Iris pigment epithelial cell (primary cell): ENCODE data around the gene ZNF33A.
A peak's percentile ranks its signal among the peaks of the same experiment; 100 is the strongest.
"Not testable (repeated sequence)": the region's sequence is repeated elsewhere in the genome, so short reads cannot be mapped to it uniquely, and the experiment has no call there.

Experiments used
- DNase-seq: peaks from one replicate; pipeline ENCODE4 v3.0.0-alpha.2; 2011; ENCODE audit warnings: low read depth

Gene ZNF33A

DNA sequence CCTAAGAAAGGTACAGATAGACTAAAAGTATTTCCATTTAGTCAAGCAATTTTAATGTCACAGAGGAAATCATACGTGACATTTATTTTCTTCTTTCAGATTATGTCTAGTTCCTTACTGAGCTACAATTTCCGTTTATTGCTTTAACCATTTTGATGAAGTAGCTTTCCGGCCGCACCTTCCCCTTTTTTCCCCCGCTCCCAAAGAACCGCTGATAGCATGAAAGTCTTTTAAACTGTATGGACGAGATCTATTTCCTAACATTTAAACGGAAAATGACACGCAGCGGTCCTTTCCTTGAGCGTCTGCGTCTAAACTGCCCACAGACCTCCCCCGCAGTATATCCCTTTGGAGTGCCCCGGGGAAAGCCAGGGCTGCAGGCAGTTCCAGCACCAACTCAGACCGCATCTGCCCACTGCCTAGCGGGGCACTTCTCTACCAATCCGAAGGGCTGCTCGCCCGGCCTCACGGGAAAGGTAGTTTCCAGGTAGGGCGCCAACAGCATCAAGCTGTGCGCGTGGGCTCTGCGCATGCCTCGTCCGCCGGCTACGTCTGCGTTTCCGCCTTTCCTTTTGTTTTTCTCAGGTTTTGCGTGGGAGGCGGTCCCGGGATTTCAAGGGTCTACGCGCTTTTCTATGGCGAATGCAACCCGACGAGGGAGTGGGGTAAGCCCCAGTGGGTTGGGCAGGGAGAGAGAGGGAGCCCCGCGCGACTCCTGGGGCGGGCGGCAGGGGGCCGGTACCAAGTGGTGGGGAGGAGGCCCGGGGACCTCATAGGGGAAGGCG is at the start of gene ZNF33A:
Gene ZNF33A (plus strand): TSS at position 557 of the 785 bp plus-strand sequence. CDS start 1,667 bp downstream, outside the sequence.
- DNase-seq, result peak; percentile 91

GRCh38 chr10:37965006-37965405 is 45.5 kb upstream of the ZNF33A start:
- DNase-seq, result no peak

- DNase-seq, result no peak
Observed at GRCh38 chr10:37972396-37972795, 38.1 kb upstream of the ZNF33A start.

DNA sequence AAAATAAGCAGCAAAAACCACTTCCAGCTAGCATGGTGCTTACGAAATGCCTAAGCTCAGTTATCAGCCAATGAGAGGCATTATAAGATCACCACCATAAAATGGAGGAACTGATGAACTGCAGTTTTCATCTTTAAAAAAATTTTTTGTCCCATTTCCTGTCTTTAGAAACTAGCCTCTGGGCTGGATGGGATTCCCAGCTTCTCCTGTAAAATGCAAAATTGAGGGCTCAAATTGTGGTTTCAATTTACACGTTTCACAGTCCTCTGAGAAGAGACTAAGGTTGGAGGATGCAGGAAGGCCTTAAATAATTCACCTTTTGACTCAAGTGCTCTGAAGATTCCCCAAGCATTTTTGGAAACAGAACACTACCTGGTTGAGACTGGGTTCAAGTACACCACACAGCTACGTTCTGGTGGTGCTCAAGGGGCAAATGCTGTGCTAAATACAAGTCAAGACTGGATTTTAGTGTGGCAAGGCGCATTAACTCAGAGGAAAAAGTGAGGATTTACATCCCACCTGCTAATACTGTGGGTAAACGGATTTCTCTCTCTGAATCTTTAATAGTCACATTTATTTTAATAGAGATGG is 35.0 kb upstream of the ZNF33A start:
- peak; percentile 22 for DNase-seq

DNA sequence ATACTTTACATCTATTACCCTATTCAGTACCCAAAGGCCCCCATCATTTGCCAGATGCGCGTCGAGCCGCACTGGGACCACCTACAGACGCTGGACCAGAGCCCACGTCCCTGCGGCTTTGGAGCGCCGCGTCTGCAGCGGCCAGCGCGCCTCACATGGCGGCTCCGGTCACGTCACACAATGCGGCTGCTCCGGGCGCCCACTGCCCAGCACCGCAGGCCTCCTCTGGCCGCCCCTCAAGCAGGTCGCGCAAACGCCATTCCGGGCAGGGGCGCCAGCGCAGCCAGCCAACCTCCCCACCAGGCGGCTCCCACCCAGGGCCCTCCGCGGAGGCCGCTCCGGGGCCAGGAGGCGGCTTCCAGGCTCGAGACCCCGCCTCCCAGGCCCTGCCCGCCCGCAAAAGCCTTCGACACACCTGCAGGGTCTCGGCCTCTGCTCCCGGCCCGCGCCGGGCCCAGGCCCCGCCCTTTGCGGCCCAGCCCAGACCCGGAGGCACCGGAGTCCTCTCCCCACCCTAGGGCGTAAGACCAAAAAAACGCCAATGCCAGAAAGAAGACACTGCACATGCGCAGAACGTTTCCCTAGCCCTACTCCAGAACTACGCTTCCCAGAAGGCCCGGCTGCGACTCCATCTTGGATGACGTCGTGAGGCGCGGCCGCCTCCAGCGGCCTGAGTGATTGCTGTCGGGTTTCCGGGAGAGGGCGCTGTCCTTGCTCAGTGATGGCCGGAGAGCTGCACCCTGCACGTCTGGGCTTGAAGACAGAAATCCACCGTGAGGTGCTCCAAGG is 34.2 kb upstream of the ZNF33A start, which contains the start of gene ZNF25:
Gene ZNF25 (minus strand): TSS at position 557 of the 789 bp plus-strand sequence. CDS start 4,925 bp downstream, outside the sequence.
- peak; percentile 97 for DNase-seq

DNA sequence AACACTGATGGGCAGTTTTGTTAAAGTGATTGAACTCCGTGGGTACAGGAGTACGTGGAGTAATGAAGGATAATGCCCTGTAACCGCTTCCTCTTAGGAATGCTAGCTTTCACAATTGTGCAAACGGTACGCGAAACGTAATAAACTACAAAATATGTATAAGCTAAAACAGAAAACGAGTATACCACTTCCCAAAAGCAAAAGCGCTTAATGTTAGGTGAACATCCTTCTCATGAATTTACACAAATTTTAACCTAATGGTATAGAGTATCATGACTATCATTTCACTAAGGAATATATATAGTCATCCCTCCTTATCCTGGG is 33.6 kb upstream of the ZNF33A start:
- DNase-seq, result no peak

- no peak for DNase-seq
Observed at GRCh38 chr10:37991655-37992054, 18.8 kb upstream of the ZNF33A start.

DNA sequence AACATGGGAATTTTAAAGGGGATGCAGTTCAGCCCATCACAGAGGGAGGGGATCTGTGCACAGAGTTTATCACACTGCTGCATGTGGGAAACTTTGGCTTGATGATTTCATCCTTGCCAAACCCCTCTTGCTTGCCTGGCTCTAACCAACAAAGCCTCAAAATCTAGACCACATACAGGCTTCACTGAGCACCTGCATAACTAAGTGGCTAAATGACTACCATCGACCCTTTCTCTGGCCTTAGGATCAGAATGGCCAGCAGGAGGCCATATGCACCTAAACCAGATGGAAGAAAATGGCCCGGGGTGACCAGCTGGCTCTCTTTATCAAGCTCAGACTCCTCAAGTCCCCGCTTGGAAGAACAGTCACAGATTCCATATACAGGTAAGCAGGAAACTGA is 18.4 kb upstream of the ZNF33A start:
- DNase-seq, result peak; percentile 6

DNA sequence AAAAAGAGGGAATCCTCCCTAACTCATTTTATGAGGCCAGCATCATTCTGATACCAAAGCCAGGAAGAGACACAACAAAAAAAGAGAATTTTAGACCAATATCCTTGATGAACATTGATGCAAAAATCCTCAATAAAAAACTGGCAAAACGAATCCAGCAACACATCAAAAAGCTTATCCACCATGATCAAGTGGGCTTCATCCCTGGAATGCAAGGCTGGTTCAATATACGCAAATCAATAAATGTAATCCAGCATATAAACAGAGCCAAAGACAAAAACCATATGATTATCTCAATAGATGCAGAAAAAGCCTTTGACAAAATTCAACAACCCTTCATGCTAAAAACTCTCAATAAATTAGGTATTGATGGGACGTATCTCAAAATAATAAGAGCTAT is 11.6 kb upstream of the ZNF33A start:
- not testable (repeated sequence) for DNase-seq

DNA sequence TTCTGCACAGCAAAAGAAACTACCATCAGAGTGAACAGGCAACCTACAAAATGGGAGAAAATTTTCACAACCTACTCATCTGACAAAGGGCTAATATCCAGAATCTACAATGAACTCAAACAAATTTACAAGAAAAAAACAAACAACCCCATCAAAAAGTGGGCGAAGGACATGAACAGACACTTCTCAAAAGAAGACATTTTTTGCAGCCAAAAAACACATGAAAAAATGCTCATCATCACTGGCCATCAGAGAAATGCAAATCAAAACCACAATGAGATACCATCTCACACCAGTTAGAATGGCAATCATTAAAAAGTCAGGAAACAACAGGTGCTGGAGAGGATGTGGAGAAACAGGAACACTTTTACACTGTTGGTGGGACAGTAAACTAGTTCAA is 10.0 kb upstream of the ZNF33A start:
- not testable (repeated sequence) for DNase-seq

DNA sequence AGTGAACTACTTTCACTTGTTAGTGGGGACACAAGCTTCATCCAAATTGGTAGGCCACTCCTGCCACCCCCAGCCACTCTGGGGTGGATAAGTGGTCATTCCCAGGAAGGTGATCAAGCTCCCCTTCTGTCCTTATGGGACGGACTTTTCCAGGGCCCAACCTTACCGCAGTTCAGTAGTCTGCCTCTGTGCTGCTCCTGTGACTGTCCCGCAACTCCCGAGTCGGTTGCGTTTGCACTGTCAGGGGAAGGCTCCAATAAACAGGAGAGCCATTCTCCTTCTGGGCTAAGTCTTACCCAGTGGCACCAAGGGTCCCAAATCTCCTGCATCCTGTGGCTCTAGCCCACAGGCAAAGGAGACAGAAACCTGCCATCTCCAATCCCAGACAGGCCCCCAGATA is 7.4 kb upstream of the ZNF33A start:
- DNase-seq, result no peak

DNA sequence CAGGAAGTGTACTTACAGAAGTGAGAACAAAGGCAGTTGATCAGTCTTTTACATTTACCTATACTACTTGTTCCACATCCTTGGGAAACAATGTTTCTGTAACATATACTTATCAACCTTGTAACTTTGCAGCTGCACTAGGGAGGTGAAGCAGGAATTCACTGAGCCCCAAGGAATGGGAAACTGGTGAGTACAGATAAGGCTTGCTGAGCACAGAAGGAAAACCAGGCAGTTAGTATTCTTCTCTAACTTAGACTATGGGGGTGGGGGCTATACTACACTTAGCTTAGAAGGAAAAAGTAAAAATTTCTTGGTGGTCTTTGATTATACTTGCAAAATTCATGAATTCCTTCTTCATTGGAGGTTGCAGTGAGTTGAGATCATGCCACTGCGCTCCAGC is 6.9 kb upstream of the ZNF33A start:
- DNase-seq, result no peak

- no peak for DNase-seq
Observed at GRCh38 chr10:38007551-38007950, 2.9 kb upstream of the ZNF33A start.

GRCh38 chr10:38007991-38008390 is 2.5 kb upstream of the ZNF33A start:
- no peak for DNase-seq

DNA sequence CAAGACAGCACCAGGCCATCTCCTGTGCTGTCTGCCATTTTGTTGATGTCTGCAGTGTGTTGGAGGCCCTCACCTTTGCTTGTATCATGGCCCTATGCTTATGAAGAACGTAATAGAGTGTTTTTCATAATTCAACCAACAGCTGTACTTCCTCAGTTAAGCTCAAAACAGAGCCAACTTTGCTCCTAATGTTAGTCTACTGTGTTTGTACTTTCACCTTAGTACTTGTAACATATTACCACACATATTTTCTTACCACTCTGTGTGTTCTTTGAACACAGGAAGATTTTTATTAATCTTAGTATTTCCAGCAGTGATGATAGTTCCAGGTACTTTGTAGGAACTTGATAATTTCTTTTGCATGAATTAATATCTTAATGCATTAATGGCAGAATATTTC is 5.9 kb downstream of the ZNF33A start:
- no peak for DNase-seq

GRCh38 chr10:38019124-38019523 is 8.6 kb downstream of the ZNF33A start:
- not testable (repeated sequence) for DNase-seq

DNA sequence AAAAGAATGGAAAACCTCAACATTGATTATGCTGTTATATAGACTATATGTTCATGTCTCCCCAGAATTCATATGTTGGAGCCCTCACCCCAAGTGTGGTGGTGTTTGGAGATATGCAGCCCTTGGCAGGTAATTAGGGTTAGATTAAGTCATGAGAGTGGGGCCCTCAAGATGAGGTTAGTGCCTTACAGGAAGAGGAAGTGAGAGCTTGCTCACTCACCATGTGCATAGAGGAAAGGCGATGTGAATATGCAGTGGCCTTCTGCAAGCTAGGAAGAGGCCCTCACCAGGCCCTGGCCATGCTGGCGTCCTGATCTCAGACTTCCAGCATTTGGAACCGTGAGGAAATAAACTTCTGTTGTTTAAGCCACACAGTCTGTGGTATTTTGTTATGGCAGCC is 14.8 kb downstream of the ZNF33A start:
- DNase-seq, result no peak

DNA sequence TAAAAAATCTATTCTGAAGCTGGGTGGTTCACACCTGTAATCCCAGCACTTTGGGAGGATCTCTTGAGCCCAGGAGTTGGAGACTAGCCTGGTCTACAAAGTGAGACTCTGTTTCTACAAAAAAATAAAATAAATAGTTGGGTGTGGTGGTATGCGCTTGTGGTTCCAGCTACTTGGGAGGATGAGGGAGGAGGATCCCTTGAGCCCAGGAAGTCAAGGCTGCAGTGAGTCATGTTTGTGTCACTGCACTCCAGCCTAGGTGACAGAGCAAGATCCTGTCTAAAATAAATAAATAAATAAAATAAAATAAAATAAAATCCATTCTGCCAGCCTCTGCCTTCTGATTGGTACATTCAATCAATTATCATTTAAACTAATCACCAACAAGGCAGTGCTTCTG is 17.5 kb downstream of the ZNF33A start:
- DNase-seq, result peak; percentile 27

DNA sequence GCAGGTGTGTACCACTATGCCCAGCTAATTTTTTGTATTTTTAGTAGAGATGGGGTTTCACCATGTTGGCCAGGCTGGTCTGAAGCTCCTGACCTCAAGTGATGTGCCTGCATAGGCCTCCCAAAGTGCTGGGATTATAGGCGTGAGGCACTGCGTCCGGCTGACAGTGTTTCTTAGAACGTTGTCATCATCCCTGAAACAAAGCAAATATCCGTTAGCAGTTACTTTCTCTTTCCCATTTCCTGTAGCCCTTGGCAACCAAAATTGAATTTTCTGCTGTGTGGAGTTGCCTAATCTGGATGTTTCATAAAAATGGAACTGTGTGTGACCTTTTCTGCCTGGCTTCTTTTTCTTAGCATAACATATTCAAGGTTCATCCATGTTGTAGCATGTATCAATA is 22.4 kb downstream of the ZNF33A start:
- DNase-seq, result peak; percentile 74

DNA sequence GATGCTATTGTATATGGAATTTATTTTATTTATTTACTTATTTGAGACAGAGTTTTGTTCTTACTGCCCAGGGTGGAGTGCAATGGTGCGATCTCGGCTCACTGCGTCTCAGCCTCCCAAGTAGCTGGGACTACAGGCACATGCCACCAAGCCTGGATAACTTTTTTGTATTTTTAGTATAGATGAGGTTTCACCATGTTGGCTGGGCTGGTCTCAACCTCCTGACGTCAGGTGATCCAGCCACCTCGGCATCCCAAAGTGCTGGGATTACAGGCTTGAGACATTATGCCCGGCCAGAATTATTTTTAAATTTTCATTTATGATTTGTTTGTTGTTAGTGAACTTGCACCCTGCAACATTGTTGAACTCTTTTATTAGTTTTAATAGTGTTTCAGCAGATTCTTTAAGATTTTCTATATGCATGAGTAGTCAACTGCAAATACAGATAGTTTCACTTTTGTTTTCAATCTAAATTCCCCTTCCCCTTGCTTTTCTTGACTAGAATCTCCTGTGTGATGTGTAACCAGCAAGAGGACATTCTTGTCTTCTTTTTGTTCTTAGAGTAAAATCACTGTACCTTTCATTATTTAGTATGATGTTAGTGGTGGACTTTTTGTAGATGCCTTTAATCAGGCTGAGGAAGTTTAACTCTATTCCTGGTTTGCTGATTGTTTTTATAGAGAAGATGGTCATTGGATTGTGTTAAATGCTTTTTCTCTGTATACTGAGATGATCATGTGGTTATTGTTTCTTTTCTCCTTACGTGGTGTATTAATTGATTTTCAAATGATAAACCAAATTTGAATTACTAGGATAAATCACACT is 27.8 kb downstream of the ZNF33A start:
- DNase-seq, result peak; percentile 40

GRCh38 chr10:38038932-38039245 is 28.4 kb downstream of the ZNF33A start:
- DNase-seq, result no peak

- DNase-seq, result no peak
Observed at GRCh38 chr10:38043516-38043915, 33.0 kb downstream of the ZNF33A start.
